GM21360 (cell line): Measurements from ENCODE around the gene AARS2.

Experiments
- ATAC-seq: cut with Tn5 transposase; IDR thresholded peaks from one replicate; pipeline ENCODE4 v1.9.1; 2021; ENCODE audit warnings: mild to moderate bottlenecking, moderate library complexity; ENCODE audit not compliant: unreplicated experiment

The AARS2 gene

GRCh38 chr6:44251576-44252524 lies 61.3 kb downstream of the AARS2 start:
- no peak for ATAC-seq

- ATAC-seq = no peak
Observed at GRCh38 chr6:44250718-44251123, 62.4 kb downstream of the AARS2 start.

DNA sequence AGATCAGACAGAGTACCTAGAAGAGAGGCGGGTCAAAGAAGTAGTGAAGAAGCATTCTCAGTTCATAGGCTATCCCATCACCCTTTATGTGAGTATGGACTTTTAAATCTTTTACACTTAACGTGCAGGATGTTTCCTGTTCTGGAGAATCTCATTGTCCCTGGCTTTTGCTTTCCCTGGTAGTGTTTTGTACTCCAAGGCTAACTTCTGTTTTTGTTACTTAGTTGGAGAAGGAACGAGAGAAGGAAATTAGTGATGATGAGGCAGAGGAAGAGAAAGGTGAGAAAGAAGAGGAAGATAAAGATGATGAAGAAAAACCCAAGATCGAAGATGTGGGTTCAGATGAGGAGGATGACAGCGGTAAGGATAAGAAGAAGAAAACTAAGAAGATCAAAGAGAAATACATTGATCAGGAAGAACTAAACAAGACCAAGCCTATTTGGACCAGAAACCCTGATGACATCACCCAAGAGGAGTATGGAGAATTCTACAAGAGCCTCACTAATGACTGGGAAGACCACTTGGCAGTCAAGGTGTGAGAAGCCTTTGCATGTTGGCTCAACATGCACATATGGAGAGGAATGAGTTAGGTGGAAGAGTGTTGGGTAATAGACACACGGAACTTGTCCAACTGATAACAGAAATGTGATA lies 63.0 kb downstream of the AARS2 start:
- no peak for ATAC-seq
